Naive thymus-derived CD4-positive, alpha-beta T cell (primary cell): ENCODE results near the gene TRAPPC10. TPM values are rescaled to one million over a fixed set of nuclear protein-coding genes. Genes with fewer than 3 reads are reported as not detected.

Experiments
- ATAC-seq: fragments of 150-1000 bp; cut with Tn5 transposase; 2 replicates; pipeline ENCODE4 v1.10.0; 2021; ENCODE audit warnings: mild to moderate bottlenecking, moderate library complexity
- CTCF ChIA-PET: fragments of 350-600 bp; sonication (Branson Sonifier 250); formaldehyde crosslinking; loops from one replicate; lab custom pipeline; 2021; ENCODE audit warnings: antibody characterized with exemption; lab: Charles Lee
- POLR2A ChIA-PET: fragments of 350-600 bp; sonication (Branson Sonifier 250); formaldehyde crosslinking; loops from one replicate; lab custom pipeline; 2021; ENCODE audit warnings: antibody characterized with exemption, inconsistent platforms; lab: Charles Lee
- DNase-seq, 9 donors: peaks; one replicate each; pipeline versions ENCODE4 v3.0.0 to v3.0.0-alpha.2; 2020 to 2022; ENCODE audit warnings: mixed read lengths in 1 of 9
- H3K27ac ChIP-seq: one replicate; pipeline ENCODE4 v1.7.0; 2013; ENCODE audit warnings: mild to moderate bottlenecking, low read depth, low read length, moderate library complexity
- H3K27me3 ChIP-seq, 2 donors: one replicate each; pipeline ENCODE4 v1.7.0; 2013; ENCODE audit warnings: low read length in 2 of 2, mild to moderate bottlenecking in 2 of 2, moderate library complexity in 2 of 2; ENCODE audit not compliant: control insufficient read depth in 2 of 2, insufficient read depth in 2 of 2
- H3K36me3 ChIP-seq, 3 experiments: 1 replicate in 2 of 3; 2 replicates in 1 of 3; pipeline ENCODE4 v1.7.0; 2013; ENCODE audit warnings: low read length in 3 of 3, mild to moderate bottlenecking in 3 of 3, moderate library complexity in 1 of 3; ENCODE audit not compliant: insufficient read depth in 3 of 3, control insufficient read depth in 2 of 3
- H3K4me1 ChIP-seq, 2 donors: one replicate each; pipeline ENCODE4 v1.7.0; 2013; ENCODE audit warnings: low read length in 2 of 2, mild to moderate bottlenecking in 2 of 2, moderate library complexity in 1 of 2; ENCODE audit not compliant: control insufficient read depth in 2 of 2, insufficient read depth in 2 of 2
- H3K4me3 ChIP-seq: 2 replicates; pipeline ENCODE4 v1.7.0; 2013; ENCODE audit warnings: mild to moderate bottlenecking, low read length
- H3K9me3 ChIP-seq, 3 experiments: 1 replicate in 2 of 3; 2 replicates in 1 of 3; pipeline ENCODE4 v1.7.0; 2013; ENCODE audit warnings: low read length in 3 of 3; ENCODE audit not compliant: control insufficient read depth in 2 of 3
- H3K27ac Mint-ChIP-seq, 9 donors: one replicate each; pipeline ENCODE4 v1.8.0; 2020 to 2022; ENCODE audit warnings: mixed read lengths in 9 of 9, mild to moderate bottlenecking in 8 of 9, moderate library complexity in 5 of 9, inconsistent platforms in 2 of 9
- H3K27me3 Mint-ChIP-seq, 5 donors: one replicate each; pipeline ENCODE4 v1.8.0; 2021 to 2022; ENCODE audit warnings: mixed read lengths in 5 of 5, mild to moderate bottlenecking in 1 of 5
- H3K36me3 Mint-ChIP-seq, 5 donors: one replicate each; pipeline ENCODE4 v1.8.0; 2020 to 2022; ENCODE audit warnings: mixed read lengths in 5 of 5, mild to moderate bottlenecking in 3 of 5, inconsistent platforms in 1 of 5
- H3K4me1 Mint-ChIP-seq, 7 donors: one replicate each; pipeline ENCODE4 v1.8.0; 2020 to 2022; ENCODE audit warnings: mixed read lengths in 7 of 7, mild to moderate bottlenecking in 3 of 7, inconsistent platforms in 1 of 7
- H3K4me3 Mint-ChIP-seq, 10 donors: one replicate each; pipeline ENCODE4 v1.8.0; 2020 to 2022; ENCODE audit warnings: mild to moderate bottlenecking in 10 of 10, mixed read lengths in 10 of 10, moderate library complexity in 6 of 10, inconsistent platforms in 2 of 10
- H3K9me3 Mint-ChIP-seq, 11 donors: one replicate each; pipeline ENCODE4 v1.8.0; 2020 to 2022; ENCODE audit warnings: mixed read lengths in 11 of 11, mild to moderate bottlenecking in 4 of 11, inconsistent platforms in 1 of 11, moderate library complexity in 1 of 11
- intact Hi-C, 2 donors: fragments of 100-400 bp; cut with micrococcal nuclease; formaldehyde crosslinking; loops; one replicate each; pipeline ENCODE4 v1.15.1; 2023
- polyA plus RNA-seq, 2 donors: library from polyadenylated mRNA; unstranded; fragments of 300-500 nt; fragmentation: Illumina TruSeq; gene quantifications; one replicate each; pipeline ENCODE4 v1.2.3, GENCODE V29; 2021
- total RNA-seq, 6 experiments: library from RNA in 5 of 6; stranded (reverse) in 5 of 6; gene quantifications; 1 replicate in 5 of 6; 2 replicates in 1 of 6; pipeline ENCODE4 v1.2.3 and lab custom pipeline; 2021 to 2026

TRAPPC10 gene
- total and polyA plus RNA-seq, 7 experiments from 2014 or later = 15.6 to 119 (median 93.2) TPM

GRCh38 chr21:44082648-44083440 is 70.7 kb downstream of the TRAPPC10 start:
- intact Hi-C loops = loop anchor here (1.0 kb wide), 1 partner anchor 18 kb away; no protein-coding TSS in a partner anchor
- H3K36me3 Mint-ChIP-seq = peaks cover 0 to 59% (median 44%) of the 10 kb centered on the region in 5 donors
- DNase-seq = no peak
- Histone ChIP-seq H3K27me3 (no peaks in the 10 kb centered on the region), H3K4me1 (peaks cover 70 to 88% of the 10 kb centered on the region in 2 donors), H3K9me3 (no peaks in the 10 kb centered on the region), H3K36me3 (peaks cover 4 to 40% (median 5%) of the 10 kb centered on the region in 3 experiments), H3K4me3 (peak overlapping the region; percentile 50), H3K27ac (peak overlapping the region; percentile 86)
- CTCF ChIA-PET = interaction anchor here (1.1 to 3.5 kb wide), 3 partner anchors 8 to 15 kb away, joined by 3 to 14 read pairs (median 4); no protein-coding TSS in a partner anchor
- H3K27ac Mint-ChIP-seq = peak overlapping the region; percentile 92 to 99 (median 97)
- no peaks in the 10 kb centered on the region for H3K27me3 Mint-ChIP-seq
- H3K4me3 Mint-ChIP-seq = peak overlapping the region; percentile 74 to 89 (median 82)
- H3K4me1 Mint-ChIP-seq = peaks cover 63 to 97% (median 90%) of the 10 kb centered on the region in 7 donors
- POLR2A ChIA-PET = interaction anchor here (0.7 to 5.5 kb wide), 12 partner anchors 8 to 219 kb away, joined by 3 to 46 read pairs (median 6); partner anchors contain the start of gene TRAPPC10
- no peaks in the 10 kb centered on the region for H3K9me3 Mint-ChIP-seq
- ATAC-seq = no peak

GRCh38 chr21:44083631-44084291 is 71.7 kb downstream of the TRAPPC10 start:
- peak overlapping the region; percentile 92 to 99 (median 97) for H3K27ac Mint-ChIP-seq
- peak overlapping the region; percentile 86 for H3K27ac ChIP-seq

GRCh38 chr21:44084496-44085241 is 72.6 kb downstream of the TRAPPC10 start:
- POLR2A ChIA-PET = interaction anchor here (0.8 to 5.5 kb wide), 11 partner anchors 8 to 274 kb away, joined by 3 to 46 read pairs (median 6); partner anchors contain the start of genes CFAP410 and TRAPPC10
- no peak for DNase-seq

More at GRCh38 chr21:44083631-44084291, 71.7 kb downstream of the TRAPPC10 start:
- Mint-ChIP-seq H3K4me3 (peak overlapping the region; percentile 74 to 89 (median 82)), H3K9me3 (no peaks in the 10 kb centered on the region), H3K36me3 (peaks cover 0 to 63% (median 39%) of the 10 kb centered on the region in 5 donors), H3K27me3 (no peaks in the 10 kb centered on the region), H3K4me1 (peaks cover 65 to 97% (median 90%) of the 10 kb centered on the region in 7 donors)
- peak; percentile 37 to 89 (median 85) for DNase-seq
- intact Hi-C loops = loop anchor here (1.0 to 2.0 kb wide), 2 partner anchors 18 to 71 kb away; partner anchors contain the start of gene TRAPPC10 (in 1 of the 2)
- Histone ChIP-seq H3K36me3 (peaks cover 4 to 43% (median 5%) of the 10 kb centered on the region in 3 experiments), H3K27me3 (no peaks in the 10 kb centered on the region), H3K4me1 (peaks cover 79 to 92% of the 10 kb centered on the region in 2 donors), H3K4me3 (peak overlapping the region; percentile 50), H3K9me3 (no peaks in the 10 kb centered on the region)
- ChIA-PET CTCF (interaction anchor here (0.9 to 3.5 kb wide), 4 partner anchors 9 to 16 kb away, joined by 3 to 14 read pairs (median 6); no protein-coding TSS in a partner anchor), POLR2A (interaction anchor here (0.7 to 5.5 kb wide), 13 partner anchors 9 to 220 kb away, joined by 3 to 46 read pairs (median 6); partner anchors contain the start of gene TRAPPC10)
- ATAC-seq = peak; percentile 88

GRCh38 chr21:44085491-44086321 is 73.6 kb downstream of the TRAPPC10 start:
- peak overlapping the region; percentile 86 for H3K27ac ChIP-seq
- no peaks in the 10 kb centered on the region for H3K9me3 ChIP-seq
- CTCF ChIA-PET = interaction anchor here (0.6 to 3.5 kb wide), 4 partner anchors 8 to 321 kb away, joined by 3 to 14 read pairs (median 4); no protein-coding TSS in a partner anchor
- H3K36me3 ChIP-seq = peaks cover 0 to 34% (median 0%) of the 10 kb centered on the region in 3 experiments
- DNase-seq = peak in 1 of 9 donors; percentile 17
- intact Hi-C loops = loop anchor here in 1 of 2 donors (2.0 kb wide), 1 partner anchor 73 kb away; the partner anchor contains the start of gene TRAPPC10
- H3K4me3 ChIP-seq = peak overlapping the region; percentile 50
- Mint-ChIP-seq H3K4me1 (peaks cover 76 to 100% (median 95%) of the 10 kb centered on the region in 7 donors), H3K36me3 (peaks cover 7 to 72% (median 42%) of the 10 kb centered on the region in 5 donors), H3K4me3 (peak overlapping the region; percentile 74 to 89 (median 82)), H3K27me3 (no peaks in the 10 kb centered on the region), H3K27ac (peak overlapping the region; percentile 92 to 99 (median 97)), H3K9me3 (no peaks in the 10 kb centered on the region)
- no peak for ATAC-seq
- POLR2A ChIA-PET = interaction anchor here (0.6 to 5.5 kb wide), 10 partner anchors 8 to 1659 kb away, joined by 3 to 46 read pairs (median 4); partner anchors contain the start of genes CFAP410 and TRAPPC10
- H3K27me3 ChIP-seq = no peaks in the 10 kb centered on the region
- peaks cover 97 to 98% of the 10 kb centered on the region in 2 donors for H3K4me1 ChIP-seq

More at GRCh38 chr21:44084496-44085241, 72.6 kb downstream of the TRAPPC10 start:
- Histone ChIP-seq H3K27me3 (no peaks in the 10 kb centered on the region), H3K27ac (peak overlapping the region; percentile 86), H3K9me3 (no peaks in the 10 kb centered on the region), H3K4me1 (peaks cover 88 to 95% of the 10 kb centered on the region in 2 donors), H3K36me3 (peaks cover 0 to 34% (median 0%) of the 10 kb centered on the region in 3 experiments), H3K4me3 (peak overlapping the region; percentile 50)
- ATAC-seq = no peak
- peaks cover 70 to 99% (median 93%) of the 10 kb centered on the region in 7 donors for H3K4me1 Mint-ChIP-seq
- H3K4me3 Mint-ChIP-seq = peak overlapping the region; percentile 74 to 89 (median 82)
- CTCF ChIA-PET = interaction anchor here (0.5 to 3.5 kb wide), 5 partner anchors 9 to 459 kb away, joined by 3 to 14 read pairs (median 4); no protein-coding TSS in a partner anchor
- H3K9me3 Mint-ChIP-seq = no peaks in the 10 kb centered on the region
- intact Hi-C loops = loop anchor here in 1 of 2 donors (2.0 kb wide), 1 partner anchor 72 kb away; the partner anchor contains the start of gene TRAPPC10
- H3K36me3 Mint-ChIP-seq = peaks cover 7 to 66% (median 41%) of the 10 kb centered on the region in 5 donors
- peak overlapping the region; percentile 92 to 99 (median 97) for H3K27ac Mint-ChIP-seq
- H3K27me3 Mint-ChIP-seq = no peaks in the 10 kb centered on the region
